Measurements from ENCODE around the gene TENT5C. TPM values are rescaled to one million over a fixed set of nuclear protein-coding genes. Genes with fewer than 3 reads are reported as not detected.

TENT5C gene
- total RNA-seq, 1 experiment from 2014 or later = 1.4 TPM

- TF ChIP-seq, protein P1, sequence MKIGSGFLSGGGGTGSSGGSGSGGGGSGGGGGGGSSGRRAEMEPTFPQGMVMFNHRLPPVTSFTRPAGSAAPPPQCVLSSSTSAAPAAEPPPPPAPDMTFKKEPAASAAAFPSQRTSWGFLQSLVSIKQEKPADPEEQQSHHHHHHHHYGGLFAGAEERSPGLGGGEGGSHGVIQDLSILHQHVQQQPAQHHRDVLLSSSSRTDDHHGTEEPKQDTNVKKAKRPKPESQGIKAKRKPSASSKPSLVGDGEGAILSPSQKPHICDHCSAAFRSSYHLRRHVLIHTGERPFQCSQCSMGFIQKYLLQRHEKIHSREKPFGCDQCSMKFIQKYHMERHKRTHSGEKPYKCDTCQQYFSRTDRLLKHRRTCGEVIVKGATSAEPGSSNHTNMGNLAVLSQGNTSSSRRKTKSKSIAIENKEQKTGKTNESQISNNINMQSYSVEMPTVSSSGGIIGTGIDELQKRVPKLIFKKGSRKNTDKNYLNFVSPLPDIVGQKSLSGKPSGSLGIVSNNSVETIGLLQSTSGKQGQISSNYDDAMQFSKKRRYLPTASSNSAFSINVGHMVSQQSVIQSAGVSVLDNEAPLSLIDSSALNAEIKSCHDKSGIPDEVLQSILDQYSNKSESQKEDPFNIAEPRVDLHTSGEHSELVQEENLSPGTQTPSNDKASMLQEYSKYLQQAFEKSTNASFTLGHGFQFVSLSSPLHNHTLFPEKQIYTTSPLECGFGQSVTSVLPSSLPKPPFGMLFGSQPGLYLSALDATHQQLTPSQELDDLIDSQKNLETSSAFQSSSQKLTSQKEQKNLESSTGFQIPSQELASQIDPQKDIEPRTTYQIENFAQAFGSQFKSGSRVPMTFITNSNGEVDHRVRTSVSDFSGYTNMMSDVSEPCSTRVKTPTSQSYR (CRISPR knock-in tag; IDR thresholded peaks at IDR 0.05) = no peak
- no peak for TF ChIP-seq MLX (CRISPR knock-in tag; IDR thresholded peaks at IDR 0.05)
- TF ChIP-seq ZNF425 (CRISPR knock-in tag; conservative IDR thresholded peaks at IDR 0.05) = no peak
- TF ChIP-seq HMGA2 (CRISPR knock-in tag; IDR thresholded peaks at IDR 0.05) = no peak
- TF ChIP-seq ZNF263 (CRISPR knock-in tag; IDR thresholded peaks at IDR 0.05; ENCODE audit: low read depth) = no peak
- TF ChIP-seq MXD4 (CRISPR knock-in tag; IDR thresholded peaks at IDR 0.05; ENCODE audit: borderline replicate concordance) = no peak
- TF ChIP-seq RELA (CRISPR knock-in tag; IDR thresholded peaks at IDR 0.05; ENCODE audit: borderline replicate concordance) = no peak
- TF ChIP-seq ATF2 (CRISPR knock-in tag; IDR thresholded peaks at IDR 0.05; ENCODE audit: borderline replicate concordance, low read depth) = no peak
- TF ChIP-seq, protein P2, sequence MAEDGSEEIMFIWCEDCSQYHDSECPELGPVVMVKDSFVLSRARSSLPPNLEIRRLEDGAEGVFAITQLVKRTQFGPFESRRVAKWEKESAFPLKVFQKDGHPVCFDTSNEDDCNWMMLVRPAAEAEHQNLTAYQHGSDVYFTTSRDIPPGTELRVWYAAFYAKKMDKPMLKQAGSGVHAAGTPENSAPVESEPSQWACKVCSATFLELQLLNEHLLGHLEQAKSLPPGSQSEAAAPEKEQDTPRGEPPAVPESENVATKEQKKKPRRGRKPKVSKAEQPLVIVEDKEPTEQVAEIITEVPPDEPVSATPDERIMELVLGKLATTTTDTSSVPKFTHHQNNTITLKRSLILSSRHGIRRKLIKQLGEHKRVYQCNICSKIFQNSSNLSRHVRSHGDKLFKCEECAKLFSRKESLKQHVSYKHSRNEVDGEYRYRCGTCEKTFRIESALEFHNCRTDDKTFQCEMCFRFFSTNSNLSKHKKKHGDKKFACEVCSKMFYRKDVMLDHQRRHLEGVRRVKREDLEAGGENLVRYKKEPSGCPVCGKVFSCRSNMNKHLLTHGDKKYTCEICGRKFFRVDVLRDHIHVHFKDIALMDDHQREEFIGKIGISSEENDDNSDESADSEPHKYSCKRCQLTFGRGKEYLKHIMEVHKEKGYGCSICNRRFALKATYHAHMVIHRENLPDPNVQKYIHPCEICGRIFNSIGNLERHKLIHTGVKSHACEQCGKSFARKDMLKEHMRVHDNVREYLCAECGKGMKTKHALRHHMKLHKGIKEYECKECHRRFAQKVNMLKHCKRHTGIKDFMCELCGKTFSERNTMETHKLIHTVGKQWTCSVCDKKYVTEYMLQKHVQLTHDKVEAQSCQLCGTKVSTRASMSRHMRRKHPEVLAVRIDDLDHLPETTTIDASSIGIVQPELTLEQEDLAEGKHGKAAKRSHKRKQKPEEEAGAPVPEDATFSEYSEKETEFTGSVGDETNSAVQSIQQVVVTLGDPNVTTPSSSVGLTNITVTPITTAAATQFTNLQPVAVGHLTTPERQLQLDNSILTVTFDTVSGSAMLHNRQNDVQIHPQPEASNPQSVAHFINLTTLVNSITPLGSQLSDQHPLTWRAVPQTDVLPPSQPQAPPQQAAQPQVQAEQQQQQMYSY (CRISPR knock-in tag; IDR thresholded peaks at IDR 0.05) = no peak
- no peak for TF ChIP-seq CDX4 (CRISPR knock-in tag; IDR thresholded peaks at IDR 0.05; ENCODE audit: borderline replicate concordance)
- no peak for TF ChIP-seq GRHL2 (CRISPR knock-in tag; IDR thresholded peaks at IDR 0.05; ENCODE audit: insufficient replicate concordance, severe bottlenecking)
Observed at GRCh38 chr1:117589544-117589943, 16.3 kb upstream of the TENT5C start (continued).

- H3K4me3 Mint-ChIP-seq = no peak overlapping the region
- no peak overlapping the region for H3K27ac Mint-ChIP-seq
- no peak for DNase-seq (ENCODE audit: low spot score)
- no peaks in the 10 kb centered on the region for H3K27me3 Mint-ChIP-seq (ENCODE audit: low read depth)
- H3K9me3 Mint-ChIP-seq = no peaks in the 10 kb centered on the region
- H3K4me1 Mint-ChIP-seq = peaks cover 7% of the 10 kb centered on the region; the same call in 1 of the 2 replicates
- ChIA-PET POLR2A (no interaction called here), CTCF (interaction anchor here (0.6 kb wide), 1 partner anchor 9 kb away, joined by 3 read pairs; no protein-coding TSS in a partner anchor)
- no peak for TF ChIP-seq GTF2I (CRISPR knock-in tag; conservative IDR thresholded peaks at IDR 0.05)
- H3K36me3 Mint-ChIP-seq = no peaks in the 10 kb centered on the region
- ATAC-seq = peak; percentile 82
Observed at GRCh38 chr1:117590273-117590925, 15.4 kb upstream of the TENT5C start.
